ENCODE data around the gene SLCO3A1.

DNA sequence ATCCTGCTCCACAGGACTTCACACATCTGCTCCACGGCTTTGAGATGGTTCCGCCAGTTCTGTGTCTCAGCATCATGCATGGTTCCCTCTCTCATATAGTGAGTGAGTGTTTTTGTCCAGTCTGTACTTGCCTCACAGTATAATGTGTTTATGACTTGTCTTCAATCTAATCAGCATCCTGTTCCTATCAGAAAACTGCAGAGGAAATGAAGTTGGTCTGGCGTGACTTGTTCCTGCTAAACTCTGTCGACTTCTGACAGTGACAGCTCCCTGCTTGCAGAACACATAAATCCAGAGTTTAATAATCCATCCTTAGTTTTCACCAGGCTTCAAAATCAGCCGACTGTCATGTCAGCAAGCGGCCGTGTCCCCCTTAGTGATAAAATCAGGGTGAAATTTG is 222.3 kb downstream of the SLCO3A1 start:
- TF ChIP-seq CTCF (IDR thresholded peaks at IDR 0.05) (no peak), EP300 (IDR thresholded peaks at IDR 0.05; ENCODE audit: low read depth) (no peak), POLR2A (IDR thresholded peaks at IDR 0.05) (no peak), POLR2AphosphoS5 (IDR thresholded peaks at IDR 0.05) (no peak)

Measured in transverse colon (tissue), 4 donors.